Loucy (cell line): ENCODE measurements around the gene ARHGAP22.

Experiments used
- CTCF ChIP-seq: fragments of 200-600 bp; sonication (generic); conservative IDR thresholded peaks from 2 replicates; pipeline ENCODE4 v1.5.1; 2014; ENCODE audit warnings: mild to moderate bottlenecking, antibody characterized with exemption, low read length
- EZH2phosphoT487 ChIP-seq: fragments of 200-600 bp; IDR thresholded peaks from 2 replicates; pipeline ENCODE4 v1.6.1; 2018; ENCODE audit warnings: antibody characterized with exemption, mild to moderate bottlenecking, moderate library complexity, borderline replicate concordance

DNA sequence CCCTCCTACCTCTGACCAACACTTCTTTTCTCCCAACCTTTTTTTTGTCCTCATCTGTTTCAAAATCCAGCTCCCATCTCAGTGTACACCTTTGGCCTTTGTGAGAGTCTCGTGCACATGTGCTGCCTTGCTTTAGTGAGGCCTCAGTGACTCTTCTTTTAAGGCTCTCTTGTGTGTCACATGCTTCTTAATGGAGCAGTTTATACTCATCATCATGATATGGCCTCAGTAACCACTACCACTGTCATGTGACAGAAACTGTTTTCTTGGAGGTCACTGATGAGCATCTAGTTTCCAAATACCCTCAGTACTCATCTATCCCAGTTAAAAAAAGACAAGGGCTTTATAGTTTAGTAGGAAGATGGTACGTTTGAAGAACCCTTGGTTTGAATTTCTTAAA, 8.1 kb upstream of the ARHGAP22 start:
- TF ChIP-seq CTCF (no peak), EZH2phosphoT487 (no peak)
